NCI-H2227 (cell line): ENCODE results near the gene CITED1.
A peak's percentile ranks its signal among the peaks of the same experiment; 100 is the strongest.

Source experiments
- DNase-seq: peaks from one replicate; lab custom pipeline; 2025; ENCODE audit not compliant: unreplicated experiment; lab: John Stamatoyannopoulos, UW

Gene CITED1

GRCh38 chrX:72271812-72272211 lies 33.9 kb downstream of the CITED1 start:
- DNase-seq, result no peak

GRCh38 chrX:72271091-72271788 lies 34.5 kb downstream of the CITED1 start:
- DNase-seq, result no peak

- no peak for DNase-seq
These were observed 35.3 kb downstream of the CITED1 start for GRCh38 chrX:72270316-72270866.

- no peak for DNase-seq
These were observed 36.0 kb downstream of the CITED1 start for GRCh38 chrX:72269671-72270251.

- DNase-seq, result peak; percentile 57
These were observed 36.9 kb downstream of the CITED1 start for GRCh38 chrX:72268597-72269365.

GRCh38 chrX:72265263-72265662 lies 40.5 kb downstream of the CITED1 start:
- no peak for DNase-seq

- no peak for DNase-seq
These were observed 43.6 kb downstream of the CITED1 start for GRCh38 chrX:72262077-72262476.

GRCh38 chrX:72260448-72260847 lies 45.3 kb downstream of the CITED1 start:
- DNase-seq, result no peak

- no peak for DNase-seq
These were observed 47.5 kb downstream of the CITED1 start for GRCh38 chrX:72258174-72258573.

- DNase-seq, result no peak
These were observed 49.9 kb downstream of the CITED1 start for GRCh38 chrX:72255864-72256263.

- peak; percentile 97 for DNase-seq
These were observed 50.3 kb downstream of the CITED1 start for GRCh38 chrX:72255445-72255844.

- DNase-seq, result peak; percentile 81
These were observed 50.9 kb downstream of the CITED1 start for GRCh38 chrX:72254816-72255215.

- DNase-seq, result no peak
These were observed 52.0 kb downstream of the CITED1 start for GRCh38 chrX:72253686-72254085.
